ENCODE measurements around the gene TRAFD1. TPM values are rescaled to one million over a fixed set of nuclear protein-coding genes. Genes with fewer than 3 reads are reported as not detected.
A peak's percentile ranks its signal among the peaks of the same experiment; 100 is the strongest.
"Not testable (repeated sequence)": the region's sequence is repeated elsewhere in the genome, so short reads cannot be mapped to it uniquely, and the experiment has no call there.

Gene TRAFD1
- polyA plus RNA-seq (2013, experiment 1 of 2; ENCODE audit: insufficient read length) = 24.6 TPM
- polyA plus RNA-seq (2013, experiment 2 of 2; ENCODE audit: insufficient read length) = 25.0 TPM

GRCh38 chr12:112125250-112125999 is at the start of gene TRAFD1:
TSS of gene TRAFD1 (plus strand) at chr12:112125560. CDS start at chr12:112130523, 4,963 bp downstream.
- peak; percentile 96 for DNase-seq

GRCh38 chr12:112087055-112087850 is 38.1 kb upstream of the TRAFD1 start:
- DNase-seq = no peak

DNA sequence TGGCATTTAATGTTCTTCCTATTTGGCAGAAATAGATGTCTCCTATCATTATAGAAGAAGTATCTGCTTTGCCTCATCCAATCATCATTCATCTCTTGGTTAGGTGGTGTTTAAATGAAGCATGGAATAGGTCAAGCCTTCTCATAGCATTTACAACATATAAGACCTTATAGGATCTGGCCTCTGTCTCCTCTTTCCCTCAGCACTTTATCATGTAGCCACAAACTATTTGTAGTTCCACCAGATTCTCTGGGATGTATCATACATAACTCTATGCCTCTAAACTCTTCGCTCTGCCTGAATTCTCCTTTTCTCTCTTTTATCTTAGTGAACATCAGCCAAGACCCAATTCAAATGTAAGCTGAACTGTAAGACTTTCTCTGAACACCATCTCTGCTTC is 37.5 kb upstream of the TRAFD1 start:
- DNase-seq = no peak

- DNase-seq = no peak
Measured at GRCh38 chr12:112091563-112091962, 33.8 kb upstream of the TRAFD1 start.

DNA sequence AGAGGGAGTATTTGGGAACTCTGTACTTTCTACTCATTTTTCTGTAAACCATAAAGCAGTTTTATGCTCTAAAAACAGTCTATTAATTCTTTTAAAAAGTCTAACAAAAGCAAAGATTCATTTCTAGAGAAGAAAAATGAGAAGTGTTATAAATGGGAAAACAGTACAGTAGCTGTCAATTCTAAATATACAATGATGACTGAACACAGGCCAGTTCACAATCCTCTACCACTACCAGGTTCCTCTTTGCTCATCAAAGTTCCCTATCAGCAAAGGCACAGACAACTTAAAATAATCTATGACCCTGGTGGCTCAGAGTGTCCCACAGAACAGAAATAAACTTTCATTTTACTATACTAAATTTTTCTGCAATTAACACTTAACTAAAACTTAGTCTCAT is 29.3 kb upstream of the TRAFD1 start:
- DNase-seq = no peak

- peak; percentile 86 for DNase-seq
Measured at GRCh38 chr12:112096667-112097066, 28.7 kb upstream of the TRAFD1 start.

GRCh38 chr12:112097641-112098040 is 27.7 kb upstream of the TRAFD1 start:
- DNase-seq = no peak

- DNase-seq = not testable (repeated sequence)
Measured at GRCh38 chr12:112100500-112100899, 24.9 kb upstream of the TRAFD1 start.

- no peak for DNase-seq
Measured at GRCh38 chr12:112102127-112102526, 23.2 kb upstream of the TRAFD1 start.

- not testable (repeated sequence) for DNase-seq
Measured at GRCh38 chr12:112102746-112103145, 22.6 kb upstream of the TRAFD1 start.

- DNase-seq = no peak
Measured at GRCh38 chr12:112103758-112104503, 21.4 kb upstream of the TRAFD1 start.

DNA sequence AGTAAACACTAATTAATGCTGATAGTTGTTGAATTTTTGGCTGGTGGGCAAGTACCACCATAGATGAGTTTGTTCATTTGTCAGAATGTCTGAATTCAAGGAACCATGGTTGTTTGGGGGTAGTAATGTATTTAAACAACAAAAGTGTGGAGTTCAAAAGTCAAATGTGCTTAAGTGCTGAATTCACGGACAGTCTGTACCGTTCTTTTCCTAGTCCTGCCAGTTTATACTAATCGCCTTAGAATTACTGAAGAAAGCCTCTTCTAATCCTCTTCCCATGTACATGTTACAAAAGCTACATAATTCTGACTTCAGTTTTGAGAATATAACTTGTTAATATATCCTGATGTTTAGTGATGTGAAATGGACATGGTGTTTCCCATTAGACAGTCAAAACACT is 19.5 kb upstream of the TRAFD1 start:
- no peak for DNase-seq

DNA sequence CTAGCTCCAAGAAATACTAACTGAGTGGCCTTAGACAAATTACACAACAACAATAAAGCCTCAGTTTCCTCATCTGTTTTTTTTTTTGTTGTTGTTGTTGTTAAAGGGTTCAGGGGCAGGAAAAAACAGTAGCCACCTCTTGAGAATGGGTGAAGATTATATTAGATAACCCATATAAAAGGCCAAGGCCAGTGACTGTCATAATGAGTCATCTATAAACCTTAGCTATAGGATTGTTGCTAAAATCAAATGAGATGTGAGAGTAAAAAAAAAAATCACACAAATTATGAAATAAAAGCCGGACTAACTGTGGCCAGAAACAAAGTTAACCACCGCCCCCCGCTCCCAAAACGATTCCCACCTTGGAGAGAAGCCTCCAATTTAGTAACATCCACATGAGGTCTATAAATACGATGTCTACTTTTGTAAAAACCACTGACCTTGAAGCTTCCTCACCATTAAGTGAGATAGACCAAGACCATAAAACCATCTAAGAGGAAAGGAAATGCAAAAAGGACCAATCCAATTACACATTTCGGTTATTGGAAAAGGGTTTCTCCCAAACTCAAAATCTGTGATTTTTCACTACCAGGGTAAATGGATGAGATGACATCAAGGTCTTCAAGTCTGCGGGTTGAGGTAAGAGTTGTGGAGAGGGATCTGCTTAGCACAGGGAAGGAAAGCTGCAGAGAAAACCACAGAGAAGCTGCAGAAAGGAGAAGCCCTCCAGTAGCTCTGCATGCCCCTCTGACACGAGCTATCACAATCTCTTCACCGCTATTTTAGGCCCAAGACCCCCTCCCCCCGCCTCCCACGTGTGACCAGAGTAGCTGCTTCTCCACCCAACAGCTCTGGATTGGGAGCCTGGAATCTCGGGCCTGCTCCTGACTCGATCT is 17.8 kb upstream of the TRAFD1 start:
- DNase-seq = no peak

GRCh38 chr12:112108202-112109079 is 16.9 kb upstream of the TRAFD1 start, which contains the start of gene NAA25:
TSS of gene NAA25 (minus strand) at chr12:112108783. CDS start at chr12:112108773, 10 bp downstream.
- peak; percentile 87 for DNase-seq

DNA sequence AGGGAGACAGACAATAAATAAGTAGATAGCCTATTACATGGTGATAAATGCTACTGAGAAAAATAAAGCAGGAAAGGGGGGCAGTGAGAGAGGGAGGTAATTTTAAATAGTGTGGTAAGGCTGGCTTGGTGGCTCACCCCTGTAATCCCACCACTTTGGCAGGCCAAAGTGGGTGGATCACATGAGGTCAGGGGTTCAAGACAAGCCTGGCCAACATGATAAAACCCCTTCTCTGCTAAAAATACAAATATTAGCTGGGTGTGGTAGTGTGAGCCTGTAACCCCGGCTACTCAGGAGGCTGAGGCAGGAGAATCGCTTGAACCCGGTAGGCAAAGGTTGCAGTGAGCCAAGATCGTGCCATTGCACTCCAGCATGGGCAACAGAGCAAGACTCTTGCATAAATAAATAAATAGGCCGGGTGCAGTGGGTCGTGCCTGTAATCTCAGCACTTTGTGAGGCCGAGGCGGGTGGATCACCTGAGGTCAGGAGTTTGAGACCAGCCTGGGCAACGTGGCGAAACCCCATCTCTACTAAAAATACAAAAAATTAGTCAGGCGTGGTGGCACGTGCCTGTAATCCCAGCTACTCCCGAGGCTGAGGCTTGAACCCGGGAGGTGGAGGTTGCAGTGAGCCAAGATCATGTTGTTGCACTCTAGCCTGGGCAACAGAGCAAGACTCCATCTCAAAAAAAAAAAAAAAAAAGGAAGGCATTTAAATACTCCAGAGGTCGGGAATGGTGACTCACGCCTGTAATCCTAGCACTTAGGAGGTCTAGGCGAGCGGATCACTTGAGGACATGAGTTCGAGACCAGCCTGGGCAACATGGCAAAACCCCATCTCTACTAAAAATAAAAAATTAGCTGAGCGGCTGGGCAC is 14.3 kb upstream of the TRAFD1 start:
- not testable (repeated sequence) for DNase-seq

DNA sequence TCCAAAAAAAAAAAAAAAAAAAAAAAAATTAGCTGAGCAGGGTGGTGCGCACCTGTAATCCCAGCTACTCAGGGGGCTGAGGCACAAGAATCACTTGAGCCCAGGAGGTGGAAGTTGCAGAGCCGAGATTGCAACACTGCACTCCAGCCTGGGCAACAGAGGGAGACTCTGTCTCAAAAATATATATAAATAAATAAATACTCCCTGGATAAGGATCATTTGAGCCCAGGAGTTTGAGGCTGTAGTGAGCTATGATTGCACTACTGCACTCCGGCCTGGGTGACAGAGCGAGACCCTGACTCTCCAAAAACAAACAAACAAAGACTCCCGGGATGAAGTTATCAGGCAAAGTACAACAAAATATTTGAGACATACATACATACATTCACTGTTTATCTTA is 13.4 kb upstream of the TRAFD1 start:
- DNase-seq = no peak

- DNase-seq = no peak
Measured at GRCh38 chr12:112112409-112113133, 12.8 kb upstream of the TRAFD1 start.

- DNase-seq = no peak
Measured at GRCh38 chr12:112115259-112116045, 9.9 kb upstream of the TRAFD1 start.

Data from fibroblast of skin of back (primary cell).